Posterior vena cava (tissue), 2 donors: ENCODE data around the gene TWNK. TPM values are rescaled to one million over a fixed set of nuclear protein-coding genes. Genes with fewer than 3 reads are reported as not detected.

Experiments
- DNase-seq: peaks from one replicate; pipeline ENCODE4 v3.0.0-alpha.2; 2020; ENCODE audit warnings: low spot score
- intact Hi-C, 2 donors: fragments of 100-400 bp; cut with DNase I; formaldehyde crosslinking; loops; one replicate each; pipeline versions ENCODE4 v1.14.1 to v1.14.2; 2022 to 2023
- microRNA-seq, 2 donors: library from miRNA; unstranded; fragments of <30 nt; microRNA quantifications; one replicate each; pipeline ENCODE4 v1.2.0, GENCODE V29; 2020 to 2021; ENCODE audit warnings: borderline microRNAs expressed in 2 of 2
- total RNA-seq, 2 donors: library from RNA; stranded (reverse); fragmentation: NEBNext Ultra II Directional; extraction: Animal tissue kit (Norgen Biotek cat#: 25700); gene quantifications; one replicate each; pipeline ENCODE4 v1.2.1, GENCODE V29; 2021
- donor health status: DM: yes; HTN: yes; CAD: no.
- donor health status: DM: yes; HTN: yes; CAD: no.

TWNK gene
- total RNA-seq, 2 donors from 2014 or later, result 5.2 to 5.6 TPM

- DNase-seq, result no peak
- intact Hi-C loops, result loop anchor here in 1 of 2 donors (1.0 kb wide), 1 partner anchor 26 kb away; no protein-coding TSS in a partner anchor
Observed at GRCh38 chr10:101040851-101041250, 53.5 kb downstream of the TWNK start.

DNA sequence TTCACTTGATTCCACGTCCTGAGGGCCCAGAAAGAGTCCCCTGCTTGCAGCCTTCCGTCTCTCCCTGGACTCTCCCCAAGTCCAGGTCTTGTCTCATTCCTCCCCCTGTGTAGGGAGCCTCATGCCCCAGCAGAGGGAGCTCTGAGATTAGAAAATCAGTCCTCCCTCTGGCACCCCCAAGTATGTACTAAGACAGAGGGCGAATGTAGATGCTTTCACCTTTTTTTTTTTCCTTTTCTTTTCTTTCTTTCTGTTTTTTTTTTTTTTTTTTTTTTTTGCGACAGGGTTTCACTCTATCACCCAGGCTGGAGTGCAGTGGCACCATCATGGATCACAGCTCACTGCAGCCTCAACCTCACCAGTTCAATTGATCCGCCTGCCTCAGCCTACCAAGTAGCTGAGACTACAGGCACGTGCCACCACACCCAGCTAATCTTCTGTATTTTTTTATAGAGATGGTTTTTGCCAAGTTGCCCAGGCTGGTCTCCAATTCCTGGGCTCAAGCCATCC is 54.0 kb downstream of the TWNK start:
- intact Hi-C loops, result loop anchor here in 1 of 2 donors (1.0 kb wide), 1 partner anchor 26 kb away; no protein-coding TSS in a partner anchor
- DNase-seq, result peak; percentile 91

- no peak for DNase-seq
- intact Hi-C loops, result no loop called here
Observed at GRCh38 chr10:101042118-101042517, 54.8 kb downstream of the TWNK start.

- intact Hi-C loops, result no loop called here
- DNase-seq, result peak; percentile 99
Observed at GRCh38 chr10:101042667-101043362, 55.5 kb downstream of the TWNK start.

DNA sequence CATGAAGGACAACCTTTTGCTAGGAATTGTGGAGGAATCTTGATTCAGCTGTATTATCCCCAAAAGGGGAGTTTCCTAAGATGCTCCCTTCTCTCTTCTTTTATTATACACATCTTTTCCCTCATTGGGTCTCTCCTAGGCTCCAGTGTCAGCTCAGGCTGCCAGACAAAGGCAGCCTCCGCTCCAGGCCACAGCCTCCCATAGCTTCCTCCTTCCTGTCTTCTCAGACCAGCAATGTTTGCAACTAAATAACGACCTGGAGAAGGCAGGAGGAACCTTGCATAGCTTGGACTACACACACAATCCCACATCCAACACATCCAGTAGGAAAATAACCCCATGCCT is 56.0 kb downstream of the TWNK start:
- intact Hi-C loops, result no loop called here
- DNase-seq, result no peak

Small RNAs within 50 kb of the gene (microRNA-seq; reads per million reads assigned to microRNA genes)
- 0 reads per million in 2 donors for gene MIR608

Other genes with a start within 250 kb of the TWNK start
- gene PAX2, start 242.0 kb upstream of the TWNK start, total RNA-seq, result not detected
- 10 to 100 TPM; 21.8 to 23.7 TPM for gene SLF2, start 74.6 kb upstream of the TWNK start, total RNA-seq
- gene SEMA4G, start 18.0 kb upstream of the TWNK start, total RNA-seq, result 1 to 10 TPM; 1.1 to 1.6 TPM
- 10 to 100 TPM; 48.6 to 53.9 TPM for gene MRPL43, start within 50 bp of the TWNK start, total RNA-seq
- 10 to 100 TPM; 71.4 to 91.3 TPM for gene LZTS2, start 12.3 kb downstream of the TWNK start, total RNA-seq
- under 1 TPM; 0.48 to 0.83 TPM for gene PDZD7, start 43.6 kb downstream of the TWNK start, total RNA-seq
- 10 to 100 TPM; 72.7 to 79.5 TPM for gene SFXN3, start 43.7 kb downstream of the TWNK start, total RNA-seq
- gene KAZALD1, start 74.4 kb downstream of the TWNK start, total RNA-seq, result 1 to 10 TPM; 6.5 to 9.3 TPM
- not detected for gene TLX1, start 143.8 kb downstream of the TWNK start, total RNA-seq
- not detected for gene LBX1, start 241.9 kb downstream of the TWNK start, total RNA-seq